Activated CD4-positive, alpha-beta T cell treated with anti-CD3 and anti-CD28 coated beads, Interleukin-2, amount 10 ng/mL, durations not matched to agents 7 days and 5 days (primary cell): Measurements from ENCODE around the gene CLSTN2. TPM values are rescaled to one million over a fixed set of nuclear protein-coding genes. Genes with fewer than 3 reads are reported as not detected.

Experiments
- CTCF ChIA-PET: fragments of 350-600 bp; sonication (Branson Sonifier 250); formaldehyde crosslinking; loops from one replicate; lab custom pipeline; 2021; ENCODE audit warnings: antibody characterized with exemption; lab: Charles Lee
- POLR2A ChIA-PET: fragments of 350-600 bp; sonication (Branson Sonifier 250); formaldehyde crosslinking; loops from one replicate; lab custom pipeline; 2021; ENCODE audit warnings: antibody characterized with exemption; lab: Charles Lee
- DNase-seq: peaks from one replicate; pipeline ENCODE4 v3.0.0-alpha.2; 2020
- H3K27ac Mint-ChIP-seq: one replicate; pipeline ENCODE4 v1.8.0; 2021; ENCODE audit warnings: mild to moderate bottlenecking, moderate library complexity, mixed read lengths
- H3K27me3 Mint-ChIP-seq: one replicate; pipeline ENCODE4 v1.8.0; 2021; ENCODE audit warnings: mixed read lengths
- H3K36me3 Mint-ChIP-seq: one replicate; pipeline ENCODE4 v1.8.0; 2021; ENCODE audit warnings: low read depth, mixed read lengths
- H3K4me1 Mint-ChIP-seq: one replicate; pipeline ENCODE4 v1.8.0; 2021; ENCODE audit warnings: mixed read lengths
- H3K4me3 Mint-ChIP-seq: one replicate; pipeline ENCODE4 v1.8.0; 2021; ENCODE audit warnings: mild to moderate bottlenecking, moderate library complexity, mixed read lengths
- H3K9me3 Mint-ChIP-seq: one replicate; pipeline ENCODE4 v1.8.0; 2021; ENCODE audit warnings: mixed read lengths
- total RNA-seq, 2 experiments: library from RNA; stranded (reverse); gene quantifications; one replicate each; pipeline ENCODE4 v1.2.3, GENCODE V29; 2021

CLSTN2 gene
- total RNA-seq, 2 experiments from 2014 or later, result not detected

DNA sequence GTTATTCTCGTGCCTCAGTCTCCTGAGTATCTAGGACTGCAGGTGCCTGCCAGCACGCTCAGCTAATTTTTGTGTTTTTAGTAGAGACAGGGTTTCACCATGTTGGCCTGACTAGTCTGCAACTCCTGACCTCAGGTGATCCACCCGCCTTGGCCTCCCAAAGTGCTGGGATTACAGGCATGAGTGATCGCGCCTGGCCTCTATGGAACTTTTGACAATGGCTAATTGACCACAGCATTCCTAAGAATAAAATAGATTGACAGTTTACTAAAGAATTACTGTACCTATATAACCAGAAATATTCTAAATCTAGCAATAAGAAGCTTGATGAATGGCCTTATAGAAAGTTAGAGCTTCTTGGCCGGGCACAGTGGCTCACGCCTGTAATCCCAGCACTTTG is 691.9 kb downstream of the CLSTN2 start:
- Mint-ChIP-seq H3K4me3 (no peak overlapping the region), H3K9me3 (no peaks in the 10 kb centered on the region), H3K27ac (no peak overlapping the region), H3K27me3 (peaks cover 4% of the 10 kb centered on the region), H3K36me3 (no peaks in the 10 kb centered on the region), H3K4me1 (no peaks in the 10 kb centered on the region)
- CTCF ChIA-PET, result no interaction called here
- DNase-seq, result no peak
- POLR2A ChIA-PET, result no interaction called here
